Measurements from ENCODE around the gene FGD6.

The FGD6 gene

DNA sequence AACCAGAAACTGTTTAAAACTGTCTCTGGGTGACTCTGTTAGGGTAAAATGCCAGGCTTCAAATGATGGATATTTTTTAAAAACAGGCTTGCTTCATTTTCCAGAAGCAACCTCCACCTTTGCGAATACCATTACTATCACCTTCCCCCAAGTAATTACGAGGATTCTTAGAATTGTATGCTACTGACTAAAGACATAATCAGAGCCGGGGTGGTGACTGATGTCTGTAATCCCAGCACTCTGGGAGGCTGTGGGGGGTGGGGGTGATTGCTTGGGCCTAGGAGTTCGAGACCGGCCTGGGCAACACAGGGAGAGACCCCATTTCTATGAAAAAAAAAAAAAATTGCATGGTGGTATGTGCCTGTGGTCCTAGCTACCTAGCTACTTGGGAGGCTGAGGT, 38.3 kb downstream of the FGD6 start:
- no peak overlapping the region for H3K4me3 ChIP-seq (ENCODE audit: low read length)
- TF ChIP-seq, protein P1, sequence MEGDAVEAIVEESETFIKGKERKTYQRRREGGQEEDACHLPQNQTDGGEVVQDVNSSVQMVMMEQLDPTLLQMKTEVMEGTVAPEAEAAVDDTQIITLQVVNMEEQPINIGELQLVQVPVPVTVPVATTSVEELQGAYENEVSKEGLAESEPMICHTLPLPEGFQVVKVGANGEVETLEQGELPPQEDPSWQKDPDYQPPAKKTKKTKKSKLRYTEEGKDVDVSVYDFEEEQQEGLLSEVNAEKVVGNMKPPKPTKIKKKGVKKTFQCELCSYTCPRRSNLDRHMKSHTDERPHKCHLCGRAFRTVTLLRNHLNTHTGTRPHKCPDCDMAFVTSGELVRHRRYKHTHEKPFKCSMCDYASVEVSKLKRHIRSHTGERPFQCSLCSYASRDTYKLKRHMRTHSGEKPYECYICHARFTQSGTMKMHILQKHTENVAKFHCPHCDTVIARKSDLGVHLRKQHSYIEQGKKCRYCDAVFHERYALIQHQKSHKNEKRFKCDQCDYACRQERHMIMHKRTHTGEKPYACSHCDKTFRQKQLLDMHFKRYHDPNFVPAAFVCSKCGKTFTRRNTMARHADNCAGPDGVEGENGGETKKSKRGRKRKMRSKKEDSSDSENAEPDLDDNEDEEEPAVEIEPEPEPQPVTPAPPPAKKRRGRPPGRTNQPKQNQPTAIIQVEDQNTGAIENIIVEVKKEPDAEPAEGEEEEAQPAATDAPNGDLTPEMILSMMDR (conservative IDR thresholded peaks at IDR 0.05; ENCODE audit: low read length) = no peak
- DNase-seq (ENCODE audit: low read depth) = no peak

DNA sequence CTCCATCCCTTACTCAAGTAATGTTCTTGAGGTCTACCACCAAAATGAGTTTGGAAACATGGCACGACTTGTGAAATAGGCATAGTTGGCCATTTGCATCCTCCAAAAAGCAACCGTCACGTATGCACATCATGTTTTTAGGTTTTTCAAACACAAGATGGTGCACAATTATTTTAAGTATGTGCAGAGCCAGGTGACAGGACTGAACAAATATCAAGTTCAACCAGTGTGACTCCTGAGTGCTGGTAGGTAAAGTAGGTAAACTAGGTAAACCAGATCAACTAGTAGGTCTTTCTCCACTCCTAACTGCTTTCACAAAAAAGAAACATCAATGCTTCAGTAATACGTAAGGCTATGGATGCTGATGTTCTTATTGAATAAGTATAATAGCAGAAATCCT, 39.1 kb downstream of the FGD6 start:
- DNase-seq (ENCODE audit: low read depth) = no peak
- no peak overlapping the region for H3K4me3 ChIP-seq (ENCODE audit: low read length)
- TF ChIP-seq, protein P1 (conservative IDR thresholded peaks at IDR 0.05; ENCODE audit: low read length) = no peak

DNA sequence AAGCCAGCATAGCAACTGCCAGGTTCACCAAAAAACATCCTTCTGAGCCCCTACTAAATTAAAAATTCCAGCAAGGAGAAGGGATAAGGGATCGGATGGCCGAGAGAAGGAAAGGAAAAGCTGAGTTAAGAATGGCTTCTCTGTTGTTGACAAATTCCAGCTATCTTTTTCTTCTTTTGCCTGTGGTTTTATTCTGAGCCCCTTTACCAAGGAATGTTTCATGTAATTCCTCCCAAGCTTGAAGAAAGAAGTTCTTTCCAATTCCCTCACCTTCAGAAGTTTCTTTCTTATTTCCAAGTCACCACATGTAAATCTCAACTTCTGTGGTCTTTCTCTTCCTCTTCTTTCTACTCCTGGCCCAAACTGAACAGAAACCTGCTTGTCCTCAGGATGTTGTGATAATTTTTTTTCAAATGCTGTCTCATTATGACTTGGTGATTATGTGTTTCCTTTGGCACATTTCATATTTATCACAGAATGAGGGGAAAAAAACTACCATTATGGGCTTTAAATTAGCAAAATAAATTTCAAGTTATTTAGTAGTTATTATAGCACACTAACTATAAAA, 40.0 kb downstream of the FGD6 start:
- no peak overlapping the region for H3K4me3 ChIP-seq (ENCODE audit: low read length)
- TF ChIP-seq, protein P1 (conservative IDR thresholded peaks at IDR 0.05; ENCODE audit: low read length) = no peak

DNA sequence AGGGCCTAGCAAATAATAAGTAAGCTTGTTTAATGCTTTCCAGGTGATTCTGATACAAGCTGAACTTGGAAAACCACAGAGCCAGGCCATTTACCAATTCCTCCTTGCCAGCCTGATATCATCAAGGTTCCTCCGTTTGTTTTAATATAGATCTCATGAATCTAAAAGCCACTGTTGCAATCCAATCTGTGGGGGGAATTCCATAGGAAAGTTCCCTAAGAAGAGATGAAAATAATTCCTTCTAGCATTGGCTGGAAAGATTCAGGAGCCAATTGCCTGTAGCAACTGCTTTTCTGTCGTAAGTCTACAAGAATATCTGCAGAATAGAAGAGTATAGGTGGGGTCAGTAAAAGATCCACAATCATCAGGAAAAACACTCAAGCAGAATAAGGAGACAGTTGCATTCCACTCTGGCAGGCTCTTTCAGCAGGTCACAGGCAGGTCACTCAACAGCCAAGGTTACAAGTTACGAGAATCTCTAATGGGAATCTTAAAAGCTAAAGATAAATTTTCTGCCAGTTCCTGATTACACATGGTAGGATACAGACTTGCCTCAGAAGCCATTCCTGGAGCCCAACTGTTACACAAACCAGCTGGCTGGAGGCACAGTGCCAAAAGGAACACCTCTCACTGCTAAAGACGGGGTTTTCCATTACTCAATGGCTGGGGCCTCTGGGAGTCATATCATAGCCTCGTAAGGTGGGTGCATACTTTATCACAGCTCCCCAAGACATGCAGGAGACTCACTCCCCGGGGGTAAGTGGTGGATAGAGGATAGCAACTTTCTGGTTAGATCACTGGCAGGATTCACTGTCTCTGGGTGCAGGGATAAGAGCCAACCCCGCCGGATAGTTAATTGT, 43.6 kb downstream of the FGD6 start:
- H3K4me3 ChIP-seq (ENCODE audit: low read length) = no peak overlapping the region
- DNase-seq (ENCODE audit: low read depth) = peak; percentile 73
- TF ChIP-seq, protein P1 (conservative IDR thresholded peaks at IDR 0.05; ENCODE audit: low read length) = no peak

More for the DNA sequence above, 40.0 kb downstream of the FGD6 start:
- DNase-seq (ENCODE audit: low read depth) = no peak

DNA sequence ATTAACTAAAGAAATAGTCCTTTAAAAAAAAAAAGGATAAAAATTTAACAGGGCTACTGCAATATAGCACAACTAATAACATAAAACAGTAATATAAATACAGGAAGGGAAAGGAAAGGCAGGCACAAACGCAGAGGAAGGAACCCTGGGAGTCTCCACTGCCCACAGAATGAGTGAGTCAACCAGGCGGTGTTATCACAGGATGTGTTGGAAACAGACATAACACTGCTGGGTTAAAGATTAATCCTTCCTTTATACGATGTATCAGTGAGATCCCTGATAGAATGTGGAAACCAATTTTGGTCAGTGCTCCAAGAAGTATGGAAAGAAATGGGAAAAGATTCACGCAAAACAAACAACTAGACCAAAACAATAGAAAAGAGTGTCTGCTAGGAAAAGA, 47.9 kb downstream of the FGD6 start:
- peak; percentile 47 for DNase-seq (ENCODE audit: low read depth)
- no peak overlapping the region for H3K4me3 ChIP-seq (ENCODE audit: low read length)
- TF ChIP-seq, protein P1 (conservative IDR thresholded peaks at IDR 0.05; ENCODE audit: low read length) = no peak

DNA sequence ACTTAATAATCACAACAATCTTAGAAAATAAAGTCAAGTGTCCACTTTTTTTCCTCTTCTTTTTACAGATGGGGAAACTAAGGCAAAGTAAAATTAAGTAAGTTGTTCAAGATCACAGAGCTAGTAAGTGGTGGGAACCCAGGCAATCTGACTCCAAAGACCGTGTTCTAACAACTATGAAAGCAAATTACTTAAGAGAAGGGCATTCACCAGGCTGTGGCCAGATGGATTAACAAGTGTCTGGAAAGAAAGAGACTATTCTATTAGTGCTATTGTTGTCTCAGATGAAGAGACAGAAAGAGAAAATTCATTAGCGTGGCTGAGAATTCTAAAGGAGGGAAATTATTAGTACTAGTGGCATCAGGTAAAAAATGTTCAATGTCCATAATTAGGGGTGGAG, 48.5 kb downstream of the FGD6 start:
- H3K4me3 ChIP-seq (ENCODE audit: low read length) = no peak overlapping the region
- DNase-seq (ENCODE audit: low read depth) = no peak
- TF ChIP-seq, protein P1 (conservative IDR thresholded peaks at IDR 0.05; ENCODE audit: low read length) = no peak

DNA sequence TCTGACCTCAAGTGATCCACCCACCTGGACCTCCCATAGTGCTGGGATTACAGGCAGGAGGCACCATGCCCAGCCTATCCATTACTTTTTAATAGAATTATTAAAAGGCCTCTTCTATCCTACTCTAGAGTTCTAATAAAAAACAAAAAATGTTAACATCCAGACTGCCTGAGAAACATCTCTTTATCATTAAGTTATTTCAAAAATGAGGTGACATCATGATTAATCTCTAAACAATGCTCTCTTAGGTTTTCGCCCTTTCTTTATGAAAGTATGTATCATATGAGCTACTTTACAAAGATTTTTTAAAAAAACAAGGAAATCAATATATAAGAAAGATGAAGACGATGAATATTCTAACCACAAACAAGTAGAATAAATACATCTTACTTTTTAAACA, 52.6 kb downstream of the FGD6 start:
- TF ChIP-seq, protein P1 (conservative IDR thresholded peaks at IDR 0.05; ENCODE audit: low read length) = no peak
- peak; percentile 35 for DNase-seq (ENCODE audit: low read depth)
- H3K4me3 ChIP-seq (ENCODE audit: low read length) = no peak overlapping the region

All from AG10803 (cell line).